ENCODE measurements around the gene UBE2E1. TPM values are rescaled to one million over a fixed set of nuclear protein-coding genes. Genes with fewer than 3 reads are reported as not detected.

The UBE2E1 gene
- total RNA-seq, 1 experiment from 2014 or later = 74.3 TPM

DNA sequence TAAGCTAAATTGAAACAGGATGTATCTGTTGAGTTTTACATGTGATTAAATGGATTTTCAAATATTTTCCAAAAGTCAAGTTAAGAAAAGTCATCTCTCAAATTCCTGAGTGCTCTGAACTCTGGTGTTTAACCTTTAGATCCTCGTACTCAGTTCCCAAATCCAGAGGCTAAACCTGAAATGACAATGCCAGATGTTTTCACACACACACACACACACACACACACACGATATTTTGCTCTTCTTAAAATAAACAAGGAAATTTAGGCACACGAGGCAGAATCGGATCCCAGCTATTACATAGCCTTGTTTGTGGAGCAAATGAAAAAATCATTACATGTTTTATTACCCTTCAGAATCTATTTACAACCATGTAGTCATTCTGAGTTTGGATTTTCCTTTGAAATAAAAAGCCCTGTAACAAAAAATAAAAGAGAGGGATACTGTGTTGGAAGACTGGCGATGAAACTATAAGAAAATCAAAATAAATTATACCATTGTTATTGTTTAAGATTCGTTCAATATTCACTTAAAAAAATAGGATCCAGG lies 20.6 kb upstream of the UBE2E1 start:
- no TSS peak for BruUV-seq (replicated peaks)
- H3K27me3 Mint-ChIP-seq (ENCODE audit: unreplicated experiment) = peaks cover 32% of the 10 kb centered on the region

GRCh38 chr3:23785882-23786281 lies 19.9 kb upstream of the UBE2E1 start:
- H3K27ac Mint-ChIP-seq (ENCODE audit: unreplicated experiment) = no peak overlapping the region
- no peaks in the 10 kb centered on the region for H3K36me3 Mint-ChIP-seq (ENCODE audit: insufficient read depth, unreplicated experiment)
- no peaks in the 10 kb centered on the region for H3K4me1 Mint-ChIP-seq (ENCODE audit: low read depth, unreplicated experiment)
- no peak overlapping the region for H3K4me3 Mint-ChIP-seq (ENCODE audit: low read depth, unreplicated experiment)
- CTCF ChIA-PET = interaction anchor here (0.6 kb wide), 1 partner anchor 301 kb away, joined by 3 read pairs; no protein-coding TSS in a partner anchor
- intact Hi-C loops (cut with micrococcal nuclease; ENCODE audit: unreplicated experiment) = no loop called here
- DNase-seq = no peak
- peaks cover 32% of the 10 kb centered on the region for H3K27me3 Mint-ChIP-seq (ENCODE audit: unreplicated experiment)
- H3K9me3 Mint-ChIP-seq (ENCODE audit: low read depth, unreplicated experiment) = no peaks in the 10 kb centered on the region
- TF ChIP-seq CTCF (IDR thresholded peaks at IDR 0.05; ENCODE audit: unreplicated experiment) = no peak
- BruUV-seq (replicated peaks) = no TSS peak

More for the DNA sequence above, 20.6 kb upstream of the UBE2E1 start:
- no peaks in the 10 kb centered on the region for H3K4me1 Mint-ChIP-seq (ENCODE audit: low read depth, unreplicated experiment)
- H3K27ac Mint-ChIP-seq (ENCODE audit: unreplicated experiment) = no peak overlapping the region
- intact Hi-C loops (cut with micrococcal nuclease; ENCODE audit: unreplicated experiment) = no loop called here
- DNase-seq = no peak
- H3K36me3 Mint-ChIP-seq (ENCODE audit: insufficient read depth, unreplicated experiment) = no peaks in the 10 kb centered on the region
- H3K9me3 Mint-ChIP-seq (ENCODE audit: low read depth, unreplicated experiment) = no peaks in the 10 kb centered on the region
- no peak overlapping the region for H3K4me3 Mint-ChIP-seq (ENCODE audit: low read depth, unreplicated experiment)
- CTCF ChIA-PET = interaction anchor here (0.6 kb wide), 1 partner anchor 300 kb away, joined by 3 read pairs; no protein-coding TSS in a partner anchor
- no peak for TF ChIP-seq CTCF (IDR thresholded peaks at IDR 0.05; ENCODE audit: unreplicated experiment)

DNA sequence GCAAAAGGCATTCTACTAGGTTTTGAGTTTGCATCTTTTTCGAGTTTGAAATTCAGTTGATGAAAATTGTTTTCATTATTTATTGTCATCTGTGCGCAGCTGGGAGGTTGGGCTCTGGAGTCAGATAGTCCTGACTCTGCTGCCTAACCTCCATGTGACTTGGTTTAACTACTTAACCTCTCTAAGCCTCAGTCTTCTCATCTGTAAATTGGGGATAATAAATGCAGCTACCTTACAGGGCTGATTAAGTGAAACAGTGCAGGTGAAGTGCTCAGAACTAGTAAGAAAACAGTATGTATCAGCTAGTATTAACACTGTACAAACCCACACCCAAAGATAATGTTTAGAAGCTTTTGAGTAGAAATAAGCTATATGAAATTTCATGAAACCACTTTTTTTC lies 14.1 kb upstream of the UBE2E1 start:
- H3K36me3 Mint-ChIP-seq (ENCODE audit: insufficient read depth, unreplicated experiment) = no peaks in the 10 kb centered on the region
- H3K27me3 Mint-ChIP-seq (ENCODE audit: unreplicated experiment) = no peaks in the 10 kb centered on the region
- CTCF ChIA-PET = interaction anchor here (0.5 to 0.6 kb wide), 2 partner anchors 13 to 32 kb away, joined by 3 to 8 read pairs; no protein-coding TSS in a partner anchor
- no peak for TF ChIP-seq CTCF (IDR thresholded peaks at IDR 0.05; ENCODE audit: unreplicated experiment)
- intact Hi-C loops (cut with micrococcal nuclease; ENCODE audit: unreplicated experiment) = no loop called here
- no peak overlapping the region for H3K4me3 Mint-ChIP-seq (ENCODE audit: low read depth, unreplicated experiment)
- no peaks in the 10 kb centered on the region for H3K4me1 Mint-ChIP-seq (ENCODE audit: low read depth, unreplicated experiment)
- BruUV-seq (replicated peaks) = no TSS peak
- no peaks in the 10 kb centered on the region for H3K9me3 Mint-ChIP-seq (ENCODE audit: low read depth, unreplicated experiment)
- H3K27ac Mint-ChIP-seq (ENCODE audit: unreplicated experiment) = no peak overlapping the region
- no peak for DNase-seq

GRCh38 chr3:23793528-23794134 lies 12.1 kb upstream of the UBE2E1 start:
- Mint-ChIP-seq H3K4me1 (ENCODE audit: low read depth, unreplicated experiment) (no peaks in the 10 kb centered on the region), H3K27ac (ENCODE audit: unreplicated experiment) (no peak overlapping the region), H3K27me3 (ENCODE audit: unreplicated experiment) (no peaks in the 10 kb centered on the region), H3K9me3 (ENCODE audit: low read depth, unreplicated experiment) (no peaks in the 10 kb centered on the region), H3K4me3 (ENCODE audit: low read depth, unreplicated experiment) (no peak overlapping the region), H3K36me3 (ENCODE audit: insufficient read depth, unreplicated experiment) (no peaks in the 10 kb centered on the region)
- TF ChIP-seq CTCF (IDR thresholded peaks at IDR 0.05; ENCODE audit: unreplicated experiment) = no peak
- intact Hi-C loops (cut with micrococcal nuclease; ENCODE audit: unreplicated experiment) = no loop called here
- BruUV-seq (replicated peaks) = no TSS peak
- CTCF ChIA-PET = no interaction called here
- no peak for DNase-seq

Measured in Calu3 (cell line).